Stimulated activated CD4-positive, alpha-beta T cell treated with anti-CD3 and anti-CD28 coated beads, Interleukin-15, amount 100 ng/mL, for 48 hours (primary cell): Measurements from ENCODE around the gene MTFP1.
"Not testable (repeated sequence)": the region's sequence is repeated elsewhere in the genome, so short reads cannot be mapped to it uniquely, and the experiment has no call there.

Experiments
- DNase-seq, 2 donors: peaks; one replicate each; pipeline ENCODE4 v3.0.0-alpha.2; 2020; ENCODE audit warnings: low read depth in 2 of 2

MTFP1 gene

GRCh38 chr22:30455075-30455840, 29.7 kb downstream of the MTFP1 start:
- DNase-seq = no peak

- DNase-seq = no peak
These were observed 32.4 kb downstream of the MTFP1 start for GRCh38 chr22:30457981-30458380.

DNA sequence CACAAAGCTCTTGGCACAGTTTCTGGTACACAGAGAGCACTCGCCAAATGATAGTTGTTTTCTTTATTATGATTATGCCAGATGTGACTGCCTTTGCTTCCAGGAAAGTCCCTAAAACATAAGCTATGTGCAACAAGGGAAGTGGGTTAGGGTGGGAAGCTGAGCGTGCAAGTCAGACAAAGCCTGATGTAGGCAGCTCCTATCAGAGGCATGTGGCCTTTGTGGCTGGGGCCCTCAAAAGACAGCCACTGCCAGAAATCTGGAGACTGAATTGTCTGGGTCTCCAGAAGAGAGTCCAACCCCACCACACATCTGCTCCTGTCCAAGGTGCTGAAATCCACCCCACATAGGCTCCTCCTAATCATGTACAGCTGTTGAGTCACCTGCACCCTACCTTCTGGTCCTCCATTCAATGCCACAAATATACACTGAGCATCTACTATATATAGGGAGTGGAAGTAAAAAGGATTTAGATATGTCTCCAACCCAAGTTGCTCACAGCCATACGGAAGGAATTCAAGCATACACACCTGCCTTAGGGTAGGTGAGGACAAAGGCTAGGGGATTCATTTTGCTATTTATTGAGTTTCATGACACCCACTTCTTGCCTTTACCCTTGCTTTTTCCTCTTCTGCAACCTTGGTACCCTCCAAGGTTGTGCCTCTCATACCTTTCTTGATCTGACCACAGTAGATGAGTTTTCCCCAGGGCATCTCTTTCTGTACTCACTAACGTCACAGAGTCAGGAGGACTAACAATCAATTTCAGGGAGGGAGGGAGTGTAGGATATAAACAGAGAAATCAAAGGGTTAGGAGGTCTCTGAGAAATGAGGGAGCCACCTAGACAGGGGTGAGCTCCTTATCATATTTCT, 33.8 kb downstream of the MTFP1 start:
- no peak for DNase-seq

DNA sequence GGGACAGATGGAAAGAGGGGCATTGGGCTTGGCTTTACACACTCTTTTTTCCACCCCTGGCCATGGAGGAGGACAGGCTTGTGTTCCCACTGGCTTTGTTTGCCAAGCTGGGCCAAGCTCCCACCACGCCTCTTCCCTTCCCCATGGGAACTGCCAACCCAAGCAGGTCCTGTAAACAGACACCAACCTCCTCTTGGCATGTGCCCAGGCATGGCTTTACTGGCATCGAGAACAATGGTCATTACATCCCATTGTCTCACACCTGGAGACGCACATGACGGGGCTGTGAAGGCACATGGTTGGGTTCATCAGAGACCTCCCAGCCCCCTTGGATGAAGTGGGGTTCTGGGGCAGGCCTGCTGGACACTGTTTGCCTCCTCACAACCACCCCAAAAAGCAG, 34.6 kb downstream of the MTFP1 start:
- DNase-seq = no peak

- not testable (repeated sequence) for DNase-seq
These were observed 35.0 kb downstream of the MTFP1 start for GRCh38 chr22:30460555-30460954.

- DNase-seq = no peak
These were observed 43.6 kb downstream of the MTFP1 start for GRCh38 chr22:30469165-30469564.

DNA sequence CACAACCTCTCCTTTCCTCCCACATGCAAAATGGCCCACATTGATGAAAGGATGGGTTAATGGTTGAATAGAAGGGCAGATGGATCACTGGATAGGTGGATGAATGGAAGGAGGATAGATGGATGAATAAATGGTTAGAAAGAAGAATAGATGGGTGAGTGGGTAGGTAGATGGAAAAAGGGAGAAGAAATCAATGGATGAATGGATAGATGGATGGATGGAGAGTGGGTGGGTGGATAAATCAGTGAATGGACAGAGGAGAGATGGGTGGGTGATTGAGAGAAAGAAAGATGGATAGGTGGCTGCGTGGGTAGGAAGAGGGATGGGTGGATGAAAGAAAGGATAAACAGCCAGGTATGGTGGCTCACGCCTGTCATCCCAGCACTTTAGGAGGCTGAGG, 45.1 kb downstream of the MTFP1 start:
- DNase-seq = no peak

DNA sequence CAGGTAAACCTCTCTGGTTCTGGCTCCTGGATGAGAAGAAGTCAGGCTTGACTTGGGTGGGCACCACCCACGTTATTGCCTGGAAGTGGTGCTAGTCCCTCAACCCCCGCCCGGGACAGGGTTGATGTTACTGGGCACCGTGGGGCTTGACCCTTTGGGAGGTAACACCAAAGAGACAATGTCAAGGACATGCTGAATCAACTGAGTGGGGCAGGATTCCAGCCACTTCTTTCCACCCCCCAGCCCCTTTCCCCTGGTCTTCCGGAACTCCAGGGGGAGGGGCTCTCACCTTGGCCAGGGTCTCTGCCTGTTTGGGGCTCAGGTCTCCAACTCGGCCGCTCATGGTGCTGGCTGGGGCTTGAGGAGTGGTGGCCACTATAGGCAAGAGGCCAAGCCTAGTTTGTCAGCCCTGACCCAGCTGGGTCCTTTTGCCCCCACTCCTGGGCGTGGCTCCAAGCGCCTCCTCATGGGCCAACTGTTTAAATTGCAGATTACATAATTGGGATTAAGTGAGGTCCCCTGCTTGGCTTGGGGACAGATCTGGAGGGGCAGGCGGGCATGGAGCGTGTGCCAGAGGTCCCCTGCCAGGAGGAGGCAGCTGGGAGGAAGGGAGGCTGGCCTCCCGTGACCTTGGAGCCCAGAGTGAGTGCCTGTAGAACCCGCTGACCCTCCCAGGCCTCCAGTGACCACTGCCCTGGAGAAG, 46.2 kb downstream of the MTFP1 start, which contains the start of gene SEC14L3:
Gene SEC14L3, minus strand, starts transcription at position 402 of the 703 bp plus-strand sequence. Its CDS starts 59 bp downstream, at position 343.
- DNase-seq = no peak

DNA sequence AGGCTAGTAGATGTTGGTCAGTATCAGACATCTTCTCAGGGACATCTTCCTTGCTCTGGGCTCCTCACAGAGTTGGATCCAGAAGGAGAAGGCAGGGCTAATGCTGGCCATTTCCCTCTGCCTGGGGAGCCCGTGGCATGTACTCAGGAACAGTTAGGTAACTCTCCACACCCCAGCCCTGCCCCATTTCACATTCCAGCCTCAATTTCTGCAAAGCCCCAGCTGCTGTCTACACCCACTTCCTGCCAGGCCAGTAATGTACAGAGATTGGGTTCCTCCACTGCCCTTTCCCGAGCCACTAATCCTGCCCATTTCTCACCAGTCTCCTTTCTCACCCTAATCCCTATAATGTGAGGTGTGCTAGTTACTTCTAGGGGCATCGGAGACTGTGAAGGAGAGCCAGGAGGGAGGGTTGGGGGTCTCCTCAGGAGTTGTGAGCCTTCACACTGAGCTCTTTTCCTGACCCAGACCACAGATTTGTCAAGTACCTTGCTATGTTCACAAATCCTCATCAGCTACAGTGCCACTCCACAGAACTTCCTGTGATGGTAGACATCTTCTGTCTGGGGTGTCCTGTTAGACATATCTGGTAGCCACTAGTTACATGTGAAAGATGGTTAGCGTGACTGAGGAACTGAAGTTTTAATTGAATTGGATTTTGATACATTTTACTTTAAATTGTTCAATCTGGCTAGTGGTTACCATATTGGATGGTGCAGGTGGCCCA, 47.6 kb downstream of the MTFP1 start:
- no peak for DNase-seq

GRCh38 chr22:30474121-30474520, 48.6 kb downstream of the MTFP1 start:
- no peak for DNase-seq

GRCh38 chr22:30474683-30475424, 49.3 kb downstream of the MTFP1 start:
- no peak for DNase-seq
